ENCODE results near the gene KRT39.

Gene KRT39

GRCh38 chr17:40980117-40980516 is 13.4 kb upstream of the KRT39 start:
- no peak for DNase-seq

GRCh38 chr17:40978575-40979151 is 11.9 kb upstream of the KRT39 start:
- DNase-seq, result no peak

- DNase-seq, result no peak
These were observed 8.8 kb upstream of the KRT39 start for GRCh38 chr17:40975516-40975915.

- no peak for DNase-seq
These were observed 7.6 kb upstream of the KRT39 start for GRCh38 chr17:40974366-40974765.

GRCh38 chr17:40967582-40967981 is 834 bp upstream of the KRT39 start:
- no peak for DNase-seq

GRCh38 chr17:40963838-40964237 is 2.9 kb downstream of the KRT39 start:
- DNase-seq, result no peak

- no peak for DNase-seq
These were observed 4.6 kb downstream of the KRT39 start for GRCh38 chr17:40962059-40962561.

- DNase-seq, result no peak
These were observed 5.2 kb downstream of the KRT39 start for GRCh38 chr17:40961591-40961990.

GRCh38 chr17:40960144-40960543 is 6.6 kb downstream of the KRT39 start:
- DNase-seq, result no peak

- DNase-seq, result no peak
These were observed 8.4 kb downstream of the KRT39 start for GRCh38 chr17:40958086-40958953.

GRCh38 chr17:40956401-40957254 is 10.1 kb downstream of the KRT39 start:
- DNase-seq, result no peak

- DNase-seq, result no peak
These were observed 12.9 kb downstream of the KRT39 start for GRCh38 chr17:40953881-40954280.

- no peak for DNase-seq
These were observed 14.1 kb downstream of the KRT39 start for GRCh38 chr17:40952661-40953060.

- no peak for DNase-seq
These were observed 14.6 kb downstream of the KRT39 start for GRCh38 chr17:40952154-40952553.

GRCh38 chr17:40951011-40951622 is 15.6 kb downstream of the KRT39 start:
- no peak for DNase-seq

- no peak for DNase-seq
These were observed 16.6 kb downstream of the KRT39 start for GRCh38 chr17:40950176-40950575.

GRCh38 chr17:40949418-40949817 is 17.3 kb downstream of the KRT39 start:
- DNase-seq, result no peak

- no peak for DNase-seq
These were observed 18.8 kb downstream of the KRT39 start for GRCh38 chr17:40947929-40948328.

GRCh38 chr17:40945414-40945813 is 21.3 kb downstream of the KRT39 start:
- DNase-seq, result no peak

- DNase-seq, result no peak
These were observed 22.2 kb downstream of the KRT39 start for GRCh38 chr17:40944531-40944930.

GRCh38 chr17:40942553-40942952 is 24.2 kb downstream of the KRT39 start:
- no peak for DNase-seq

GRCh38 chr17:40940266-40940665 is 26.5 kb downstream of the KRT39 start:
- no peak for DNase-seq

GRCh38 chr17:40938981-40939380 is 27.8 kb downstream of the KRT39 start:
- DNase-seq, result no peak
